Right atrium auricular region (tissue), 2 donors: Measurements from ENCODE around the gene SHANK1. TPM values are rescaled to one million over a fixed set of nuclear protein-coding genes. Genes with fewer than 3 reads are reported as not detected.
A peak's percentile ranks its signal among the peaks of the same experiment; 100 is the strongest.

ENCODE experiments used
- DNase-seq: peaks from one replicate; pipeline ENCODE4 v3.0.0-alpha.2; 2019; ENCODE audit warnings: low spot score
- H3K27ac ChIP-seq, 2 donors: fragments of 200-600 bp; sonication (generic); 1 replicate in 1 of 2; 2 replicates in 1 of 2; pipeline ENCODE4 v1.5.1; 2016 to 2019
- H3K27me3 ChIP-seq, 2 donors: fragments of 200-600 bp; sonication (generic); one replicate each; pipeline versions ENCODE4 v1.5.1 to v1.6.0; 2017 to 2019
- H3K36me3 ChIP-seq: fragments of 200-600 bp; sonication (generic); one replicate; pipeline ENCODE4 v1.5.1; 2016
- H3K4me1 ChIP-seq, 2 donors: fragments of 200-600 bp; sonication (generic); one replicate each; pipeline versions ENCODE4 v1.5.1 to v1.6.0; 2017 to 2019
- H3K4me3 ChIP-seq, 2 donors: fragments of 200-600 bp; sonication (generic); 1 replicate in 1 of 2; 2 replicates in 1 of 2; pipeline ENCODE4 v1.5.1; 2017 to 2019; ENCODE audit warnings: mild to moderate bottlenecking in 1 of 2, moderate library complexity in 1 of 2
- H3K9me3 ChIP-seq, 2 donors: fragments of 200-600 bp; sonication (generic); one replicate each; pipeline ENCODE4 v1.5.1; 2019
- CTCF ChIP-seq, 2 donors: fragments of 200-600 bp; sonication (generic); IDR thresholded peaks; one replicate each; pipeline ENCODE4 v1.5.1; 2019; ENCODE audit warnings: antibody characterized with exemption in 2 of 2
- total RNA-seq, 2 donors: library from RNA; depleted of rRNA; stranded (reverse); fragments of >200 nt; gene quantifications; one replicate each; pipeline ENCODE4 v1.1.0, GENCODE V29; 2016

Gene SHANK1
- total RNA-seq, 2 donors from 2014 or later = 0.56 to 1.8 TPM

GRCh38 chr19:50677636-50678035 is 42.0 kb downstream of the SHANK1 start:
- Histone ChIP-seq H3K4me1 (no peaks in the 10 kb centered on the region), H3K9me3 (no peaks in the 10 kb centered on the region), H3K4me3 (no peak overlapping the region), H3K36me3 (no peaks in the 10 kb centered on the region), H3K27me3 (no peaks in the 10 kb centered on the region), H3K27ac (no peak overlapping the region)
- no peak for DNase-seq
- no peak for TF ChIP-seq CTCF (IDR thresholded peaks at IDR 0.05)

GRCh38 chr19:50676625-50677197 is 42.9 kb downstream of the SHANK1 start:
- H3K36me3 ChIP-seq = no peaks in the 10 kb centered on the region
- no peak for TF ChIP-seq CTCF (IDR thresholded peaks at IDR 0.05)
- no peak overlapping the region for H3K27ac ChIP-seq
- H3K4me1 ChIP-seq = no peaks in the 10 kb centered on the region
- H3K4me3 ChIP-seq = no peak overlapping the region
- no peaks in the 10 kb centered on the region for H3K27me3 ChIP-seq
- DNase-seq = no peak
- no peaks in the 10 kb centered on the region for H3K9me3 ChIP-seq

- H3K27me3 ChIP-seq = peaks cover 5 to 20% of the 10 kb centered on the region in 2 donors
- DNase-seq = no peak
- no peak overlapping the region for H3K4me3 ChIP-seq
- no peaks in the 10 kb centered on the region for H3K4me1 ChIP-seq
- no peaks in the 10 kb centered on the region for H3K9me3 ChIP-seq
- H3K36me3 ChIP-seq = no peaks in the 10 kb centered on the region
- TF ChIP-seq CTCF (IDR thresholded peaks at IDR 0.05) = no peak
- no peak overlapping the region for H3K27ac ChIP-seq
Observed at GRCh38 chr19:50673118-50673517, 46.5 kb downstream of the SHANK1 start.

GRCh38 chr19:50670102-50670380 is 49.6 kb downstream of the SHANK1 start:
- H3K4me1 ChIP-seq = peaks cover 0 to 11% of the 10 kb centered on the region in 2 donors
- no peaks in the 10 kb centered on the region for H3K36me3 ChIP-seq
- peaks cover 10 to 43% of the 10 kb centered on the region in 2 donors for H3K27me3 ChIP-seq

GRCh38 chr19:50669302-50670101 is 50.1 kb downstream of the SHANK1 start:
- Histone ChIP-seq H3K4me3 (no peak overlapping the region), H3K4me1 (peaks cover 0 to 11% of the 10 kb centered on the region in 2 donors), H3K36me3 (no peaks in the 10 kb centered on the region), H3K27me3 (peaks cover 10 to 43% of the 10 kb centered on the region in 2 donors), H3K9me3 (no peaks in the 10 kb centered on the region), H3K27ac (no peak overlapping the region)
- TF ChIP-seq CTCF (IDR thresholded peaks at IDR 0.05) = peak; percentile 46 to 81
- no peak for DNase-seq

More at GRCh38 chr19:50670102-50670380, 49.6 kb downstream of the SHANK1 start:
- H3K27ac ChIP-seq = no peak overlapping the region
- DNase-seq = no peak
- H3K9me3 ChIP-seq = no peaks in the 10 kb centered on the region
- TF ChIP-seq CTCF (IDR thresholded peaks at IDR 0.05) = no peak
- no peak overlapping the region for H3K4me3 ChIP-seq
